GM19239 (cell line): ENCODE data around the gene SLC9A2.

ENCODE experiments used
- DNase-seq: peaks from one replicate; pipeline ENCODE4 v3.0.0; 2011; ENCODE audit warnings: low spot score; ENCODE audit not compliant: insufficient read length
- FAIRE-seq: peaks from 2 replicates; lab custom pipeline; 2011; peaks lifted over from hg19 to GRCh38; lab: Jason Lieb, UNC

SLC9A2 gene

DNA sequence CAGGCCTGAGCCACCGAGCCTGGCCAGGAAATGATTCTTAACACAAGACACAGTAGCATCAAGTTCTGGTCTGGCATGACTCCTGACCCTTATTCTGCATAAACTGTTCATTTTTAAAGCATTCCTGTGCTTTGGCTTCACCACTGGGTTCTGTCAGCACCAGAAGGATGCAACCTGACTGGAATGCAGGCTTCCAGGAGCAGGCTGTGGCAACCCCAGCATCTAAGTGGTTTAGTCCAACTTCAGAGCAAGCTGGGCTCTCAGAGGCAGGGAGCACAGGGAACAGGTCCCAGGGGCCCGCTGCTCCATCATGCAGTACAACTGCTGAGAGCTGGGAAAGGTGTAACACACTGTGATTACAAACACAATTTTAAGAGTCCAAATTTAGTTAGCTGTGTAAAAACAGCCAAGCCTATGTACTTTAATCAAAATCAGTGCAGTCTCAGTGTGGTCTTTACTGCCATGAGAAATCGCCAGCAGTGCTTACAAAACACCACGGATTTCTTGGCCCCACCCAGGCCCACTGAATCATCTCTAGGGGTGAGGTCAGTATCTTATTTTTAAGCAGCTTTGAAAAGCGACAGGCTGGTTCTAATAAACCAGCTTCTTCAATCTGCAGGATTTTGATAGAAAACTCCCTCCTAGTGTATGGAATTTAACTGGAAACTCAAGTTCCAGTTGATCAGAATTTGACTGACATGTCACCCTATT is 98.1 kb downstream of the SLC9A2 start:
- no peak for FAIRE-seq
- DNase-seq, result no peak

DNA sequence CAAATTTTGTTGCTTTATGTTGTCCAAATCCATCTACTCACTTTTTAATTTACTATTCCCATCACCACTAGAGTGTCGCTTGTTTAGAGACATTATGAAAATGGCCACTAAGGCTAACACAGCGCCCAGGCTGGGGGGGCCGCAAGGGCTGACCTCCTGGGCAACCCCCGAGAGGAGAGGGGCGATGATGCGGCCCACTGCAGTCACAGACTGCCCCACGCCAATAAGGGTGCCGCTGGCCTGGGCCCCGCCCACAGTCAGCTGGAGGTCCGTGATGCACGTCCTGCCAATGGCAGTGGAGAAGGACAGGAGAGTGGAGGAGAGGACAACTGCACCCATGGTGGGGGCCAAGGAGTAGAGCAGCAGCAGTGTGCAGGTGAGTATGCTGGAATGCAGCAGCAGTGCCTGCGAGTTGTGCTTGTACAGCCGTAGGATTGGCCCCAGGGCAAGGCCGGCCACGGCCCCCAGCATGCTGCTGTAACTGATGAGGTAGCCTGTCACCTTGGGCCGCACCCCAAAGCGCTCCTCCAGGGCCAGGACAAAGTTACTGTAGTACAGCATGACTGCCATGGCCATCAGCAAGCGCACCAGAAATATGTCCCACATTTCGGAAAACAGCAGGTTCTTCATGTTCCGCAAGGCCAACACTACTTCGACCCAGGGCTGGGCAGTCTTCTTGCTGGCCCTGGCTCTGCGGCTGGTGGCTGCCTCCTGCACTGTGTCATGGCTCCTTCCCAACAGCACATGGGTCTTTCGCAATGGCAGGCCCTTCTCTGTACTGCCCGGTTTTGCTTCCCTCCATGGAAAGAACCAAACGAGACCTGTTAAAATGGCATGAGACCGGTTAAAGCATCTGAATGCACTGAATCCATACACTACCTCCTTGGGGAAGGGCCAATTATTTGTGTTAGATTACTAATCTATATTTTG is 99.3 kb downstream of the SLC9A2 start:
- FAIRE-seq (no peak), DNase-seq (no peak)

DNA sequence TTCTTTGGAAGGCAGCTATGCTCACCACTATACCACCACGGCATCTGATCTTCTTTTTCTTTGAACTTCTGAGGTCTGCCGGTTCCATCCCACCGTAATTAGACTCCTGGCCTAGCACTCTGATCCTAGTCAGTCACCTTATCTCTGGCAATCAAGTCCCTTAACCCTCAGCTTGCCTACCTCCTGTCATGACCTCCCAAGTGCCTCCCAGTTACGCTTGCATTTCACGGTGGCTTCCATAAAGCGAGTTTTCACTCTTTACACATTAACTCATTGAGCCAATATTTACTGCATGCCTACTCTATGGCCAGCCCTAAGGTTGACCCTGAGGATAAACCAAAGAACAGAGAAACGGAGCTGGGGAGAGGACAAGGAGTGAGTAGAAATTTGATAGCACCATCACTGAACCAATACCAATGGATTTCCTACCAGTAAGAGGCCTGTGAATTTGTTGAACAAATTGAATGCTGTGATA is 104.7 kb downstream of the SLC9A2 start:
- DNase-seq (no peak), FAIRE-seq (no peak)

DNA sequence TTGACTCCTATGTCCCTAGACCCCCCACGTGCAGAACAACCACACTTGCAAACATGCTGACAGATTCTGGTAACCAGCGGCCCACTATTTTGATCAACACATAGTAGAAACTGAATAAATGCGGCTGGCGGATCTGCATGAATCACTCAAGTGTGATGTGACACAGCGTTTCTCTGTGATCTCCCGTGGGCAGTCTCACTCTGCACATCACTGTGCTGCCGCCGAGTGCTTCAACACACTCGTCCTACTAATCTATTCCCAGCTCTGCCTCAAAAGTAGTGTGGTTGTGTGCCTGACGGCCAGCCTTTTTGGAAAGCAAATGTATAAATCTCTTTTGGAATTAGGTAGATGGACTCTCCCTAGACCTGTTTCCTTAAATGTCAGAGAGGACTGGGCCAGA is 105.2 kb downstream of the SLC9A2 start:
- FAIRE-seq (no peak), DNase-seq (no peak)

DNA sequence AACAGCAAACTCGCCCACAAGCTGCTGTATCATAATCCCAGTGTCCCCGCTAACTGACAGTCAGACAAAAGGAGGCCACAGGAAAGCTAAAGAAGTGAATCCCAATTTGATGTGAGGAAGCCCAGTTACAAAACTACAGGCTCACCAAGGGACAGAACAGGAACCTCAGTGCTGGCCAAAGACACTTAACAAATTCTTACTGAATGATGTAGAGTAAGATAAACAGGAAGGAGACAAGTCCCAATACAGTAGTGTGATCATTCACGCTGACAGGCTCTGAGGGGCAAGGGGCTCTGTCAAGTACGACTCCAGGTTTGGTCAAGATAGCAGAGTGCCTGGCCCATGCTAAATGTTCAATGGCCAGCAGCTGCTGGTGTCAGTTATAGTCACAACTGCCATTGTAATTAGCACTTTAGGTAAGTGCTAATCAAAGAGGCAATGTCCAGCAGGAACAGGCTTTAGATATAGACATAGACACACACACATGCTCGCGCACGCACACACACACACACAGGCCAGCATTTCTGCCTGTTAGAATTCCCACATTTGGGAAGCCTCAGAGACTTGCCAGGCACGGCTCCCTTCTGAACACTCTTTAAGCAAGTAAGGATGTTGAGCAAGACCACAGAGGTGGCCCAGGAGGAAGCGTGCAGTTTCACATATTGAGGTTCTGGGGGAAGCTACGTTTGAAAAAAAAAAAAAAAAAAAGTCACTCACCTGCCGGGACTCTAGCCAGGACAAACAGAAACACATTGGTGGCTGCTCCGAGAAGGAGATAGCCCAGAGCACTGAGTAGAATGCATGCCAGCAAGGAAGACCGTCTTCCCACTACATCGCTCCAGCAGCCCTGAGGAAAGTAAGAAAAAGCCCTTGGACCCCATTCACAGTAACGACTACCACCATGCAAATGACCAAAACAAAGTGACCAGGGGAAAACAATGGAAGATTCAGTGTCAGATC is 107.1 kb downstream of the SLC9A2 start:
- DNase-seq, result no peak

DNA sequence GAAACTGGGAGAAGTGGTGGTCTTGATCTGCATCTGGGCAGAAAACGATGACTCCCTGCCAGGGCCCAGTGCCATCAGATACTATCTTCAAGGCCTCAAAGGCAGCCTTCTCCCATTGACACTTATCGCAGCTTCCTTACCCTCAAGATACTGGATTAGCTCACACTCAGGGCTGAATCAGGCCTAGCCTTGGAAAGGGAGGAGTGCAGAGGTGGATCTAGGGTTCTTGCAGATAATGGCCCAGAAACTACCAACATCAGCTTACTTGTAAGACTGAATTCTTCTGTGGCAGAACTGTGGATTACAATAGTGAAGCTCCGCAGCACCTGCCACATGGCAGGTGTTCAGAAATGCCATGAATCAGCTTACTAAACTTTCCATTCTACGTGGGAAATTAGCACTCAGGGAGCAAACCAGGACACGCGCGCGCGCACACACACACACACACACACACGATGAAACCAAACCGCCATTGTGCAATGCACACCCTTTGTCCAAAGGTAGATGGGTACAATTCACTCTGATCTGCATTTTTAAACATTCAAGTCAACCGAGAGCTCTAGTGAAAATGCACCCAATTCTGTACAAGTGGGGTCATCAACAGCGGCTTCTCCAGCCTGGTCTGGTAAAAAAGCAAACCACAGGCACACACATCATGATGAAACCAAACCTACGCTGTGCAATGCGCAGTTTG is 116.2 kb downstream of the SLC9A2 start:
- FAIRE-seq, result no peak
- no peak for DNase-seq

More for the DNA sequence above, 107.1 kb downstream of the SLC9A2 start:
- FAIRE-seq, result no peak

DNA sequence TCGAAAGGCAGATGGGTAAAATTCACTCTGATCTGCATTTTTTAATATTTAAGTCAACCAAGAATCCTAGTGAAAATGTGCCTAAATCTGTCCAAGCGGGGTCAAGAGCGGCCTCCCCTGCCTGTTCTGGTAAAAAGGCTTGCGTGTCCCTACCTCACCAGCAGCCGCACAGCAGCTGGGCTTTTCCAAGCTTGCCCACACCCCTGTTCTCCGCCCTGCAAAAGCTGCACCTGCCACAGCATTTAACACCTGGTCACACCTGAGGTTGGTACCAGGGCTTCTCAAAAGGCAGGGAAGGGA is 116.7 kb downstream of the SLC9A2 start:
- DNase-seq (no peak), FAIRE-seq (peak; percentile 11)

DNA sequence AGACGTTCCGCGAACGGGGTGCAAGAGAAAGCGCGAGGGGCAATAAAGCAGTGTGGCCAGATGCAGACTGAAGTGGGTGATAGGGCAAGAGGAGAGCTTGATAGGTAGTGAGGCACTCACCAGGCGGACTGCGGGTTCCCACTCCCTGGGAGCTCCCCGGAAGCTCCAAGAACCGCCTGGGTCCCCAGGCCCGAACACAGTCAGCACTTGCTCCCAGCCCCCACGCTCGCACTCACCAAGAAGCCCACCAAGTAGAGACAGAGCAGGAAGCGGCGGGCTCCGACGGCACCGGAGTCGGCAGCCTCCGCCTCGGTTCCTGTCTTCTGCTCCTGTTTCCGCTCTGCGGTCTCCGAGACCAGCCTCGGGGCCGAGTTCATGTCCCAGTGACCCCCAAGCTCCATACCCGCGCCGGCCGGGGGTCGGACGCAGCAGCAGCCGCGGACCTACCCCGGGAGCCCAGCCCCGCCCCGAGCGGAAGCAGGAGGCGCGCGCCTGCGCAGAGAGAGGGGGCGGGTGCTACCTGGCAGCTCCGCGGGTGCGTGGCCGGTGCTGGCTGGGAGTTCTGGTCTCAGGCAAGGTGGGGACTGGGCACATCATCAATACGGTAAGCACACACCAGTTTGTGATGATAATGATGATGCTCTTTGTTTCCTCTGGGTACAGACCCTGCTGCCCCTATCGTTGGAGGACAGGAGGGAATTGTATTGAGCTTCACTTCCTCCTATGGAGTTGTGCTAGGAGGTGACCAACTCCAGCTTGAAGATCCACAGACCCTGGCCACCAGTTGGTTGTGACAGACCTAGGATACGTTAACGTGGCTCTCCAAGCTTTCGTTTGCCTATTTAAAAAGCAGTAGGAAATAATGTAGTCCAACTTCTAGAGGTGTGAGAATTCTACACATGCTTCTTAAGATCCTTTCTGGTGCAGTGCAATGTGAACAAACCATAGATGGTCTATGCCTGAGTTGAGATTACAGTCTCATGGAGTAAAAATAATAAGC is 117.4 kb downstream of the SLC9A2 start:
- DNase-seq (peak; percentile 69), FAIRE-seq (peak; percentile 84)

DNA sequence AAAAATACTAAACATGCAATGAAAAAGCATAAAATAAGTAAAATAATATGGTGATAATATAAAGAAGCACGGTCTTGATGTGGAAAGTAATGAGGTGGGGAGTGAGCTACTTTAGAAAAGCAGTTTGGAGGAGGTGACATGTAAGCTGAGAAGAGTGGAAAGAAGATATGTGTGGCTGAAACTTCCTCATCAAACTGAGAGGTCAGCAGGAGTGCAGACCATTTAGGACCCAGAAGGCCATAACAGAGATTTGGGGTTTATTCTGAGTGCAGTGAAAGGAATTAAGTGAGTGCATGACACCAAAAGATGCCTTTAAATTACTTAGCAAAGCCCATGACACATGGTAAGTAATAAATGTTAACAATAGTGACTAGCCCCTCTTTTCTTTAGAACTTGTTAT is 118.1 kb downstream of the SLC9A2 start:
- FAIRE-seq, result no peak
- DNase-seq, result no peak

DNA sequence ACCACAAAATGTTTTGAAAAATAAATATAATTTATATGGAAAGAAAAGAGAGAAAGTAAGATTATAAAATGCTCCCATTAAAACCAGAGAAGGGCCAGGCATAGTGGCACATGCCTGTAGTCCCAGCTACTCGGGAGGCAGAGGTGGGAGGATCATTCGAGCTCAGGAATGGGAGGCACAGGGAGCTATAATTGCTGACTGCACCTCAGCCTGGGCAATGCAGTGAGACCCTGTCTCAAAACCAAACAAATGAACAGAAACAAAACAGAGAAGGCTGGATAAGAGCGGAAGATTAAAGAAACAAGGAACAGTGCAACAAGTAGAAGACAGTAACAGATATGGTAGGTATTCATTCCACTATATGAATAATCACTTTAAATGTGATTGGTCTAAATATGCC is 123.9 kb downstream of the SLC9A2 start:
- DNase-seq (no peak), FAIRE-seq (no peak)

DNA sequence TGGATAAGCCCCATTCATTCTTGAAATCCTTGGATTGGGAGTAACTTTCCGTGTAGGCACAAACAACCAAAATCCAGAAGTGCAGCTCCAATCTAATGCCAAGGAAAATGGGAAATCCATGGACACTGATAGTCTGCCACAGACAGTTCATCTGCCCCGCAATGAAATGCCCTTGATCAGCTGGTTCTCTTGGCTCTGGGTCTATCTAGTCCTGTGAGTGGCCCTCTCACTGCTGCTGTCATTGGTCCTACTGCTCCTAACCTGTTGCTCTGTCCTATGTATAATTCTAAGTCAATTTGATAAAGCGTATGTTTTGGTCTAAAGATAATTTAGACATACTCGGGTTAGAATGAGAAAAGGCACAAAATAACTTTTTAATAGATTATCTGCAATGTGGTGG is 128.8 kb downstream of the SLC9A2 start:
- no peak for FAIRE-seq
- no peak for DNase-seq

DNA sequence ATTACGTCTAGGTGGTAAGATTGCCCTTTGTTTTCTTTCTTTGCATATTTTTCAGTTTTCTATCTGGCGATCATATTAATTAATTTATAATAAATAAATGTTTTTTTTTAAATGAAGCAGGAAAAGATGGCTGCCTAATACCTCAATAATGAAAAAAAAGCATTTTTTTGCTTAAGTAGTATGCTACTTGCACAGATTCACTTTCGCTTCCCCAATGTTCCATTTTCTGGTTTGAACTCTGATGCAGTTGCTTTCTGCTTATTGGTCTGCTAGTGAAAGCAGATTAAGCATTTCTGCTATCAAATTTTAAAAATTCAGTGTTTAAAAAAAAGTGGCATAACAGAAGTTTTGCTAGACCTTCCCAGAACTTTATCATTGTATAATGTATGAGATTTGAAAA is 130.6 kb downstream of the SLC9A2 start:
- DNase-seq, result no peak
- no peak for FAIRE-seq

DNA sequence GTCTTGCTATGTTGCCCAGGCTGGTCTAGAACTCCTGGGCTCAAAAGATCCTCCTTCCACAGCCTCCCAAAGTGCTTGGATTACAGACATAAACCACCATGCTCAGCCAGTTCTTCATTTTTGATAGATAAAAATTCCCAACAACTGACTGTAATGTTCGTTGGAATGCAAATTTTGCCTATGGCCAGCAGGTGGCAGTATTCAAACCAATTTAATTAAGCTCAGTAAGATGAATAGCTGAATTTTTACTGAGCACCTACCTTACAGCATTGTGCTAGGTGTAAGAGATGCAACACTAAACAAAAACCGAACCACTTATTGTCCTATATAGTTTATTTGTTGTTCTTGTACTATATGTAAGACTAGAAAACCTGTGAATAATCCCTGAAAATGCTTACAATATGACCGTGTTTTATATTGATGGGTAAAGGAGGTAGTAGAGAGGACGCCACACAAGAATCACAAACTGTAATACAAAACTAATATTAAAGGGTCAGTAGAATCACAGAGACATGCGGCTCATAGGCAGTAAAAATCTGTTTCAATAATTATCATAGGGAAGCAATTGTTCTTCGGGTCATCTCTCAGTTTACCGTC is 134.3 kb downstream of the SLC9A2 start:
- FAIRE-seq, result peak; percentile 76
- no peak for DNase-seq

DNA sequence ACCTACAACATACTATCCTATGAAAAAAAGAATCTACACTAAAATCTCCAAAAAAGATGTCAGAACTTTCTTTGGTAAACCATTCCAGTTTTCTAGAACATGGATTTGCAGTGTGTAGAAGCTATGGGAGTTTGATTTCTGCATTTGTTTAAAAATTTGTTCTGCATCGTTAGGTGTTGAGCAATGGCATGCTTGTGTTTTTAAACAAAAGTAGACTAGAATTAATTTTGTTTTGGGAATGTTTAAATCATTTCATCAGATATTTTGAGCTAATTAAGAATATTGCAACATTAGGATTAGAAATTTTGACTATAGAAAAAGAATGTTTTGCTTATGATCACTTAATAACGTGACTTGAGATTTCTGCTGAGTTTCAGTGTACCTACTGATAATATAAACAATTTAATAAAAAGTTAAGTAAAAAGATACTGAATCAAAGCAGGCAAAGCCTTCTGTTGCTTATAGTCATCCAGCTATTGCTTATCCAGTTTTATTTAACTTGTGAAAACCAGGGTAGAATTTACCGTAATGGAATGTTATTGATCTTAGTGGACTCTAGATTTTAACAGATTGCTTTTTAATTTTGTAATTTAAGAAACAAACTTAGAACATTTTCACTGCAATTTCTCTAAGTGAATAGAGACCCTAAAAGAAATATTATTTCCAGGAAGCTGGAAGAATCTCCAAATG is 135.2 kb downstream of the SLC9A2 start:
- DNase-seq (no peak), FAIRE-seq (no peak)

DNA sequence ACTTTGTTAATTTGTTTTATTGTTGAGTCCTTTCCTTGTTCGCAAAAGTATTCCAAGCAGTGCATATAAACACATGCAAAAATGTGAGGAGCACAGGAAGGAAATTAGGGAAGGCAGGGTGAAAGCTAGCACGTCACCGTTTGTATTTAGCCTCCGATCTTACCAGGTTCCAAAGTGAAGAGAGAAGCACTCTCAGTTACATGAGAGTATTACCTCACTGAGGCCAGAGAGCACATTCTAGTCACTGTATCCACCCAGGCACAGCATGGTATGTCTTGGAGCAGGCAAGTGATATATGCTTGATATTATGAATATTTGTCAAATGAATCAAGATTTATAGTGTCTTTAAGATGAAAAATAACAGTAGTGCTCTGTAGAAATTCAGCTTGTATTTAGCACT is 135.9 kb downstream of the SLC9A2 start:
- DNase-seq (no peak), FAIRE-seq (no peak)

DNA sequence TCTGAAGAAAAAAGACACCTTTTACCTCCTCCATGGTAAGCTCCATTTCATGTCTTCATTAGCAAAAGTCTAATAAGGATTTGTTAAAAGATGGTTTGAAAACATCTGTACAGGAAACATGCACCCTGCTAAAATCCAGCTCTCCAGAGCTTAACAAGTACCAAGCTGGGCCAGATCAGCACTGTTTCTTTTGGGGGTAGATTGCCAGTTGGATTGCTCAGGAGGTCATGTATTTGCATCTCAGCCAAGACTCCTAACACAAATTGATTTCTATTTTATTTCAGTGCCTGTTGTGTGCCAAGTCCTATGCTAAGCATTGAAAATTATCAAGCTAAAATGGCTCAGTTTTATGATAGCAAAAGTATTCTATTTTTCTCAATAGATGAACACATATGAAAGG is 139.1 kb downstream of the SLC9A2 start:
- peak; percentile 18 for FAIRE-seq
- no peak for DNase-seq
